ENCODE measurements around the gene WFS1. TPM values are rescaled to one million over a fixed set of nuclear protein-coding genes. Genes with fewer than 3 reads are reported as not detected.

Gene WFS1
- total and polyA plus RNA-seq, 2 donors (not counting 3 experiments of a cell fraction or from before 2014, with no cell fraction given), result 48.2 to 70.0 TPM

GRCh38 chr4:6334203-6334887 lies 64.7 kb downstream of the WFS1 start:
- Histone ChIP-seq H3K9me1 (replicated peaks; ENCODE audit: control insufficient read depth, extremely low read depth, insufficient read depth, low read length) (no peaks in the 10 kb centered on the region), H3K4me3 (replicated peaks in 1 of 3; ENCODE audit: insufficient read depth in 1 of 3, low read depth in 1 of 3, low read length in 3 of 3) (no peak overlapping the region), H3K9me3 (replicated peaks; ENCODE audit: control insufficient read depth, insufficient read depth, low read length) (no peaks in the 10 kb centered on the region), H3K4me1 (ENCODE audit: control insufficient read depth, extremely low read depth, insufficient read depth, low read length) (no peaks in the 10 kb centered on the region), H3K27me3 (ENCODE audit: control insufficient read depth in 2 of 2, insufficient read depth in 2 of 2, low read length in 2 of 2) (peaks cover 3% of the 10 kb centered on the region in 2 experiments), H2AFZ (ENCODE audit: low read depth, low read length) (no peak overlapping the region), H3K36me3 (ENCODE audit: control insufficient read depth in 2 of 2, extremely low read depth in 1 of 2, insufficient read depth in 2 of 2, low read length in 2 of 2) (no peaks in the 10 kb centered on the region), H3K9ac (replicated peaks; ENCODE audit: extremely low read depth, insufficient read depth, low read length) (no peak overlapping the region), H4K20me1 (replicated peaks; ENCODE audit: control insufficient read depth, extremely low read depth, insufficient read depth, low read length) (no peaks in the 10 kb centered on the region), H3K79me2 (ENCODE audit: control insufficient read depth, insufficient read depth, low read length) (no peaks in the 10 kb centered on the region), H3K27ac (ENCODE audit: insufficient read depth, low read depth, low read length) (no peak overlapping the region), H3K4me2 (ENCODE audit: insufficient read depth, low read length) (no peak overlapping the region)
- FAIRE-seq, result no peak
- BruUV-seq (replicated peaks), result no TSS peak
- dilution Hi-C loops (cut with MboI; ENCODE audit: extremely low pct_ligation_motif_present, low sequenced_read_pairs) (no loop called here), intact Hi-C loops (cut with micrococcal nuclease) (no loop called here)
- DNase-seq (ENCODE audit: low read depth, low spot score), result no peak
- ChIA-PET POLR2A (no interaction called here), CTCF (interaction anchor here (1.0 to 16.2 kb wide), 5 partner anchors 10 to 336 kb away, joined by 3 to 808 read pairs (median 4); partner anchors contain the start of gene WFS1)
- TF ChIP-seq EZH2 (IDR thresholded peaks at IDR 0.05; ENCODE audit: borderline replicate concordance, low read depth, low read length, severe bottlenecking) (no peak), JUN (IDR thresholded peaks at IDR 0.05; ENCODE audit: borderline replicate concordance, insufficient read depth, insufficient read length, low read depth) (no peak), MYC (IDR thresholded peaks at IDR 0.05; ENCODE audit: low read depth, low read length) (no peak), CTCF (IDR thresholded peaks at IDR 0.05; ENCODE audit: extremely low read depth in 1 of 2, insufficient read depth in 1 of 2, low read depth in 1 of 2, low read length in 2 of 2) (no peak), GATA2 (IDR thresholded peaks at IDR 0.05; ENCODE audit: insufficient read depth, insufficient read length, low read depth, low read length) (no peak), POLR2A (IDR thresholded peaks at IDR 0.05; ENCODE audit: low read depth, low read length) (no peak), MAX (IDR thresholded peaks at IDR 0.05; ENCODE audit: insufficient read depth, insufficient read length) (no peak), POLR2AphosphoS5 (IDR thresholded peaks at IDR 0.05; ENCODE audit: insufficient read depth, low read depth, low read length) (no peak), FOS (IDR thresholded peaks at IDR 0.05; ENCODE audit: borderline replicate concordance, insufficient read depth, low read length) (no peak)
